ENCODE measurements around the gene VWF. TPM values are rescaled to one million over a fixed set of nuclear protein-coding genes. Genes with fewer than 3 reads are reported as not detected.

VWF gene
- total and polyA plus RNA-seq, 2 of the 13 experiments (the other 11 are each of a cell fraction or from before 2014, with no cell fraction given) = 0.20 to 0.25 TPM

DNA sequence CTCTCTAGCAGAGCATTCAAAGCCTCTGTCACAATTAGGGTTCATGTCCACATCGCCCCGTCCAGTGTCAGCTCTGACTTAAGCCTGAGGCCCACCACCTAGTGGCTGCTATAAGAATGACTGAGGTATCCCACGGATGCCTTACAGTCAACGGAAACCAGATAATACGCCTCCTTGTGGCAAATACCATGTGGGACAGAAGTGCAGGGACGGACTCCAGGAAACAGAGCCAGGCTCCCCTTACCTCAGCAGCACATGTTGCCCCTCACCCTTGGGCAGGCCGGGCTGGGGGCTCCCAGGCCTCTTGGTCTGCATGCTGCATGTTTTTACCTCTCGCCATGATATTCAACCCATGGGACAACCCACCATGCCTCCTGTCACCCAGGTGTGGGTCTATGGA, 86.3 kb downstream of the VWF start (continued):
- TF ChIP-seq NONO (IDR thresholded peaks at IDR 0.05) (no peak), NONO (CRISPR knock-in tag; conservative IDR thresholded peaks at IDR 0.05) (peak; percentile 24; the same call in 1 of the 2 replicates), SCMH1 (CRISPR knock-in tag; IDR thresholded peaks at IDR 0.05; ENCODE audit: borderline replicate concordance) (no peak), ELF3 (CRISPR knock-in tag; IDR thresholded peaks at IDR 0.05) (peak; percentile 15; the same call in 1 of the 2 replicates), XRCC5 (optimal IDR thresholded peaks at IDR 0.05; ENCODE audit: low read length) (peak; percentile 95)
- TF ChIP-seq, protein P1, sequence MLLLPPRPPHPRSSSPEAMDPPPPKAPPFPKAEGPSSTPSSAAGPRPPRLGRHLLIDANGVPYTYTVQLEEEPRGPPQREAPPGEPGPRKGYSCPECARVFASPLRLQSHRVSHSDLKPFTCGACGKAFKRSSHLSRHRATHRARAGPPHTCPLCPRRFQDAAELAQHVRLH (CRISPR knock-in tag; IDR thresholded peaks at IDR 0.05; ENCODE audit: borderline replicate concordance, low read depth) = peak; percentile 91; the same call in 1 of the 2 replicates

DNA sequence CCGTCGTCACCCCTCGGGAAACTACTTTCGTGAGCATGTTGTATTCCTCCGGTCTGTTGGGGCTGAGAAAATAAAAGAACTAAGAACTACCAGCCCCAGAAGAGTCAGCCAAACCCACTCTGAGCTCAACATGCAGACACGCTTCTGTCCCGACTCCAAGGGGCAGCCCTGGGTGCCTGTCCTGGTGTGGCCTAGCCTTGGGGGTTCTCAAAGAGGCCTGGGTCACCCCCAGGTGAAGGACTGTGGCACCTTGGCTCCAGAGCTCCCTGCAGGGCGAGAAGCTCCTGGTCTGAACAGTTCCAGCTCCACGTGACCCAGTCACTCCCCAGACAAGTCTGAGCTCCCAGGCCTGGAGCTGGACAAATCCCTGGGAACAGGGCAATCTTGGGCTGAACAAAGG, 87.0 kb downstream of the VWF start:
- 46% methylated on average over 6 of the region's 9 CpGs for WGBS (ENCODE audit: low lambda C conversion rate)
- no peaks in the 10 kb centered on the region for H3K27me3 ChIP-seq (ENCODE audit: control insufficient read depth in 1 of 2, insufficient read depth in 2 of 2, low read length in 2 of 2)
- H4K20me1 ChIP-seq (ENCODE audit: insufficient read depth, low read length) = no peaks in the 10 kb centered on the region
- H3K9ac ChIP-seq (ENCODE audit: insufficient read depth, low read depth, low read length) = no peak overlapping the region
- BruUV-seq (replicated peaks) = no TSS peak
- H3K9me3 ChIP-seq (ENCODE audit: low read length) = no peaks in the 10 kb centered on the region
- H3K79me2 ChIP-seq (ENCODE audit: insufficient read depth, low read length) = no peaks in the 10 kb centered on the region
- no peak overlapping the region for H3K4me3 ChIP-seq (replicated peaks in 1 of 3; ENCODE audit: insufficient read depth in 1 of 3, low read depth in 2 of 3, low read length in 3 of 3)
- no peak overlapping the region for H2AFZ ChIP-seq (ENCODE audit: low read length)
- no peak overlapping the region for H3K27ac ChIP-seq (ENCODE audit: extremely low read length, insufficient read depth, low read length)
- in situ Hi-C loops (cut with HindIII; ENCODE audit: extremely low pct_ligation_motif_present, low pct_unique_long_range_greater_than_20kb) = loop anchor here (5.0 kb wide), 1 partner anchor 50 kb away; no protein-coding TSS in a partner anchor
- ChIA-PET CTCF (ENCODE audit: low intra/inter-chr PET ratio, low total read pairs) (interaction anchor here (1.7 to 5.7 kb wide), 2 partner anchors 50 to 247 kb away, joined by 4 to 141 read pairs; no protein-coding TSS in a partner anchor), POLR2A (no interaction called here)
- TF ChIP-seq, protein P2, sequence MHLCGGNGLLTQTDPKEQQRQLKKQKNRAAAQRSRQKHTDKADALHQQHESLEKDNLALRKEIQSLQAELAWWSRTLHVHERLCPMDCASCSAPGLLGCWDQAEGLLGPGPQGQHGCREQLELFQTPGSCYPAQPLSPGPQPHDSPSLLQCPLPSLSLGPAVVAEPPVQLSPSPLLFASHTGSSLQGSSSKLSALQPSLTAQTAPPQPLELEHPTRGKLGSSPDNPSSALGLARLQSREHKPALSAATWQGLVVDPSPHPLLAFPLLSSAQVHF (CRISPR knock-in tag; IDR thresholded peaks at IDR 0.05) = no peak
- no peaks in the 10 kb centered on the region for H3K36me3 ChIP-seq (replicated peaks in 1 of 2; ENCODE audit: control insufficient read depth in 1 of 2, insufficient read depth in 2 of 2, low read length in 2 of 2)
- no peak overlapping the region for H3K4me2 ChIP-seq (ENCODE audit: low read depth, low read length)
- DNase-seq (ENCODE audit: low spot score) (no peak), ATAC-seq (no peak), FAIRE-seq (no peak)
- no peaks in the 10 kb centered on the region for H3K4me1 ChIP-seq (ENCODE audit: insufficient read depth, low read length)
- intact Hi-C loops (cut with micrococcal nuclease; ENCODE audit: unreplicated experiment) = no loop called here

Measured in HepG2 (cell line).